ENCODE results near the gene MID2.
"Not testable (repeated sequence)": the region's sequence is repeated elsewhere in the genome, so short reads cannot be mapped to it uniquely, and the experiment has no call there.

The MID2 gene

DNA sequence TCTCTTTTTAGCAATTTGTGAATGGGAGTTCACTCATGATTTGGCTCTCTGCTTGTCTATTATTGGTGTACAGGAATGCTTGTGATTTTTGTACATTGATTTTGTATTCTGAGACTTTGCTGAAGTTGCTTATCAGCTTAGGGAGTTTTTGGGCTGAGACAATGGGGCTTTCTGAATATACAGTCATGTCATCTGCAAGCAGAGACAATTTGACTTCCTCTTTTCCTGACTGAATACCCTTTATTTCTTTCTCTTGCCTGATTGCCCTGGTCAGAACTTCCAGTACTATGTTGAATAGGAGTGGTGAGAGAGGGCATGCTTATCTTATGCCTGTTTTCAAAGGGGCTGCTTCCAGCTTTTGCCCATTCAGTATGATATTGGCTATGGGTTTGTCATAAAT lies 129.7 kb downstream of the MID2 start:
- DNase-seq (ENCODE audit: low read depth): not testable (repeated sequence)

DNA sequence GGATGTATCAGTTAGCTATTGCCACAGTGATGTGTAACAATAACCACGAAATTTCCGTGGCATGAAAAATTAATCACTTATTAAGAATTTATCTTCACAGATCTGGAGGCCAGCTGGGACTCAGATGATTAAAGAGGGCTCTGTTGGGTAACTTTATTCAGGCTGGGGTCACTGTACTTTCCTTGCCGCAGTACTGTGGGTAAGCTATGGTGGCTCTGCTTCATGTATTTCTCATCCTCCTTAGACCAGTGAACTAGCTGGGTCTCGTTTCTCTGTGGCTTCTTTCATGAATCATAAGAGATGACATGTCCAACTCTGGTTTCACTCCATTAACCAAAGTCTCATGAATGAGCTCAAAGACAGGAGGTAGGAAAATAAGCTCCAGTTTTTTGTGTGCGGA lies 143.0 kb downstream of the MID2 start:
- no peak for DNase-seq (ENCODE audit: low read depth)

GRCh38 chrX:107970073-107970472 lies 144.4 kb downstream of the MID2 start:
- no peak for DNase-seq (ENCODE audit: low read depth)

GRCh38 chrX:107971636-107972035 lies 146.0 kb downstream of the MID2 start:
- no peak for DNase-seq (ENCODE audit: low read depth)
